ENCODE data around the gene SVBP.

The SVBP gene

GRCh38 chr1:42765269-42765668 lies 51.9 kb downstream of the SVBP start:
- H3K4me3 ChIP-seq (ENCODE audit: low read depth, low read length) = peak overlapping the region; percentile 94
- no peak for TF ChIP-seq POLR2A (IDR thresholded peaks at IDR 0.05; ENCODE audit: extremely low read depth, insufficient read length)
- DNase-seq (ENCODE audit: low read depth) = no peak

GRCh38 chr1:42762269-42762668 lies 54.9 kb downstream of the SVBP start:
- no peak for DNase-seq (ENCODE audit: low read depth)
- TF ChIP-seq CTCF (IDR thresholded peaks at IDR 0.05; ENCODE audit: low read depth, low read length) = no peak
- no peak for TF ChIP-seq POLR2A (IDR thresholded peaks at IDR 0.05; ENCODE audit: extremely low read depth, insufficient read length)
- no peak for TF ChIP-seq MAX (IDR thresholded peaks at IDR 0.05; ENCODE audit: low read depth, low read length)
- no peak for TF ChIP-seq MYC (IDR thresholded peaks at IDR 0.05; ENCODE audit: low read depth, low read length)
- no peak overlapping the region for H3K4me3 ChIP-seq (ENCODE audit: low read depth, low read length)

GRCh38 chr1:42761567-42761966 lies 55.6 kb downstream of the SVBP start:
- DNase-seq (ENCODE audit: low read depth) = no peak
- no peak overlapping the region for H3K4me3 ChIP-seq (ENCODE audit: low read depth, low read length)
- TF ChIP-seq MAX (IDR thresholded peaks at IDR 0.05; ENCODE audit: low read depth, low read length) (no peak), POLR2A (IDR thresholded peaks at IDR 0.05; ENCODE audit: extremely low read depth, insufficient read length) (no peak), MYC (IDR thresholded peaks at IDR 0.05; ENCODE audit: low read depth, low read length) (no peak)

GRCh38 chr1:42759114-42759513 lies 58.1 kb downstream of the SVBP start:
- no peak overlapping the region for H3K4me3 ChIP-seq (ENCODE audit: low read depth, low read length)
- no peak for TF ChIP-seq POLR2A (IDR thresholded peaks at IDR 0.05; ENCODE audit: extremely low read depth, insufficient read length)
- no peak for TF ChIP-seq MAX (IDR thresholded peaks at IDR 0.05; ENCODE audit: low read depth, low read length)
- no peak for TF ChIP-seq MYC (IDR thresholded peaks at IDR 0.05; ENCODE audit: low read depth, low read length)
- no peak for TF ChIP-seq CTCF (IDR thresholded peaks at IDR 0.05; ENCODE audit: low read depth, low read length)
- no peak for DNase-seq (ENCODE audit: low read depth)

GRCh38 chr1:42758641-42759040 lies 58.6 kb downstream of the SVBP start:
- no peak for DNase-seq (ENCODE audit: low read depth)
- TF ChIP-seq MYC (IDR thresholded peaks at IDR 0.05; ENCODE audit: low read depth, low read length) = no peak
- TF ChIP-seq POLR2A (IDR thresholded peaks at IDR 0.05; ENCODE audit: extremely low read depth, insufficient read length) = no peak
- TF ChIP-seq MAX (IDR thresholded peaks at IDR 0.05; ENCODE audit: low read depth, low read length) = no peak
- no peak for TF ChIP-seq CTCF (IDR thresholded peaks at IDR 0.05; ENCODE audit: low read depth, low read length)
- H3K4me3 ChIP-seq (ENCODE audit: low read depth, low read length) = no peak overlapping the region

- TF ChIP-seq MAX (IDR thresholded peaks at IDR 0.05; ENCODE audit: low read depth, low read length) (no peak), POLR2A (IDR thresholded peaks at IDR 0.05; ENCODE audit: extremely low read depth, insufficient read length) (no peak), CTCF (IDR thresholded peaks at IDR 0.05; ENCODE audit: low read depth, low read length) (no peak), MYC (IDR thresholded peaks at IDR 0.05; ENCODE audit: low read depth, low read length) (no peak)
- no peak for DNase-seq (ENCODE audit: low read depth)
- H3K4me3 ChIP-seq (ENCODE audit: low read depth, low read length) = no peak overlapping the region
Measured at GRCh38 chr1:42757892-42758275, 59.3 kb downstream of the SVBP start.

Data from NB4 (cell line).